ENCODE measurements around the gene DET1. TPM values are rescaled to one million over a fixed set of nuclear protein-coding genes. Genes with fewer than 3 reads are reported as not detected.

Gene DET1
- total RNA-seq, 2 donors from 2014 or later = 8.2 to 8.3 TPM

- Histone ChIP-seq H3K36me3 (replicated peaks in 1 of 2; ENCODE audit: insufficient read depth in 1 of 2, low read depth in 2 of 2) (no peaks in the 10 kb centered on the region), H3K4me3 (no peak overlapping the region), H3K27ac (no peak overlapping the region), H3K9me3 (no peaks in the 10 kb centered on the region), H3K4me1 (no peaks in the 10 kb centered on the region), H3K27me3 (no peaks in the 10 kb centered on the region)
- DNase-seq (no peak), ATAC-seq (no peak)
- intact Hi-C loops (cut with DNase I) = no loop called here
- no peak for TF ChIP-seq CTCF (IDR thresholded peaks at IDR 0.05)
- WGBS, 2 donors = 76 to 93% methylated on average over 3 to 4 of the region's 4 CpGs
Observed at GRCh38 chr15:88489321-88489720, 57.2 kb downstream of the DET1 start.

- no peaks in the 10 kb centered on the region for H3K9me3 ChIP-seq
- TF ChIP-seq CTCF (IDR thresholded peaks at IDR 0.05) = no peak
- TF ChIP-seq POLR2A (IDR thresholded peaks at IDR 0.05) = no peak
- H3K4me1 ChIP-seq = no peaks in the 10 kb centered on the region
- H3K27me3 ChIP-seq = no peaks in the 10 kb centered on the region
- no peak overlapping the region for H3K27ac ChIP-seq
- no peaks in the 10 kb centered on the region for H3K36me3 ChIP-seq (replicated peaks in 1 of 2; ENCODE audit: insufficient read depth in 1 of 2, low read depth in 2 of 2)
- intact Hi-C loops (cut with DNase I) = no loop called here
- 67 to 72% methylated on average over 11 of the region's 11 CpGs for WGBS, 2 donors
- ATAC-seq = no peak
- no peak overlapping the region for H3K4me3 ChIP-seq
- no peak for DNase-seq
Observed at GRCh38 chr15:88487796-88488523, 58.5 kb downstream of the DET1 start.

GRCh38 chr15:88487178-88487795 is 59.2 kb downstream of the DET1 start:
- Histone ChIP-seq H3K4me3 (no peak overlapping the region), H3K9me3 (no peaks in the 10 kb centered on the region), H3K4me1 (no peaks in the 10 kb centered on the region), H3K27me3 (no peaks in the 10 kb centered on the region), H3K27ac (no peak overlapping the region), H3K36me3 (replicated peaks in 1 of 2; ENCODE audit: insufficient read depth in 1 of 2, low read depth in 2 of 2) (no peaks in the 10 kb centered on the region)
- no peak for ATAC-seq
- 66 to 68% methylated on average over 2 of the region's 2 CpGs for WGBS, 2 donors
- TF ChIP-seq POLR2A (IDR thresholded peaks at IDR 0.05) (no peak), CTCF (IDR thresholded peaks at IDR 0.05) (no peak)
- no peak for DNase-seq
- intact Hi-C loops (cut with DNase I) = no loop called here

- no peaks in the 10 kb centered on the region for H3K27me3 ChIP-seq
- no peak overlapping the region for H3K4me3 ChIP-seq
- no peak for TF ChIP-seq POLR2A (IDR thresholded peaks at IDR 0.05)
- TF ChIP-seq CTCF (IDR thresholded peaks at IDR 0.05) = no peak
- no peaks in the 10 kb centered on the region for H3K9me3 ChIP-seq
- H3K4me1 ChIP-seq = peaks cover 6% of the 10 kb centered on the region
- 51 to 61% methylated on average over 8 to 10 of the region's 10 CpGs for WGBS, 2 donors
- DNase-seq = no peak
- ATAC-seq = no peak
- intact Hi-C loops (cut with DNase I) = no loop called here
- H3K36me3 ChIP-seq (replicated peaks in 1 of 2; ENCODE audit: insufficient read depth in 1 of 2, low read depth in 2 of 2) = no peaks in the 10 kb centered on the region
- H3K27ac ChIP-seq = no peak overlapping the region
Observed at GRCh38 chr15:88484682-88485331, 61.7 kb downstream of the DET1 start.

Measured in body of pancreas (tissue), 4 donors.